Testis (tissue), 2 donors: Measurements from ENCODE around the gene ZDHHC16.

ENCODE experiments used
- POLR2A ChIP-seq: fragments of 450-650 bp; IDR thresholded peaks from one replicate; pipeline ENCODE4 v1.6.1; 2017; ENCODE audit warnings: antibody characterized with exemption, mild to moderate bottlenecking, moderate library complexity
- TF ChIP-seq, protein P1 (sequence below), 3 experiments: fragments of 450-650 bp in 2 of 3; fragments of 200-600 bp in 1 of 3; sonication (generic) in 1 of 3; IDR thresholded peaks; one replicate each; pipeline ENCODE4 v1.5.1; 2016 to 2019; ENCODE audit warnings: antibody characterized with exemption in 3 of 3, mild to moderate bottlenecking in 2 of 3, moderate library complexity in 1 of 3

DNA sequence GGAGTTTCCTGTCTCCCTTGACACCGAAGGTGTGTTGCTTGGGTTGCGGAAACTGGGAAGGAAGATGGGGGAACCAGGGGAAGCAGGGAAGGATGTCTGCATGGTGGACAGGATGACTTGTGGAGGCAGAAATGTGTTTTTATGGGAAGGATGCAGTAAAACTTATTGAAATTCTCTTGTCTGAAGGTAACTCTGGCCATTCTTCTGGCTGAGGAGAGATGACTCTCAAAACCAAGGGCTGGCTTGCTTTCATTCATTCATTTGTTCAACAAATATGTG lies 54.3 kb downstream of the ZDHHC16 start:
- TF ChIP-seq, protein P1, sequence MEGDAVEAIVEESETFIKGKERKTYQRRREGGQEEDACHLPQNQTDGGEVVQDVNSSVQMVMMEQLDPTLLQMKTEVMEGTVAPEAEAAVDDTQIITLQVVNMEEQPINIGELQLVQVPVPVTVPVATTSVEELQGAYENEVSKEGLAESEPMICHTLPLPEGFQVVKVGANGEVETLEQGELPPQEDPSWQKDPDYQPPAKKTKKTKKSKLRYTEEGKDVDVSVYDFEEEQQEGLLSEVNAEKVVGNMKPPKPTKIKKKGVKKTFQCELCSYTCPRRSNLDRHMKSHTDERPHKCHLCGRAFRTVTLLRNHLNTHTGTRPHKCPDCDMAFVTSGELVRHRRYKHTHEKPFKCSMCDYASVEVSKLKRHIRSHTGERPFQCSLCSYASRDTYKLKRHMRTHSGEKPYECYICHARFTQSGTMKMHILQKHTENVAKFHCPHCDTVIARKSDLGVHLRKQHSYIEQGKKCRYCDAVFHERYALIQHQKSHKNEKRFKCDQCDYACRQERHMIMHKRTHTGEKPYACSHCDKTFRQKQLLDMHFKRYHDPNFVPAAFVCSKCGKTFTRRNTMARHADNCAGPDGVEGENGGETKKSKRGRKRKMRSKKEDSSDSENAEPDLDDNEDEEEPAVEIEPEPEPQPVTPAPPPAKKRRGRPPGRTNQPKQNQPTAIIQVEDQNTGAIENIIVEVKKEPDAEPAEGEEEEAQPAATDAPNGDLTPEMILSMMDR (IDR thresholded peaks at IDR 0.05) = no peak
- TF ChIP-seq POLR2A = no peak
